Fibroblast of pulmonary artery (primary cell): Measurements from ENCODE around the gene RET.

ENCODE experiments used
- DNase-seq: peaks from one replicate; pipeline ENCODE4 v3.0.0-alpha.2; 2010; ENCODE audit warnings: low read depth
- H3K4me3 ChIP-seq: replicated peaks from 2 replicates; pipeline ENCODE4 v1.5.1; 2011; ENCODE audit warnings: low read depth, mild to moderate bottlenecking, control low read depth, low read length, moderate library complexity
- TF ChIP-seq, protein P1 (sequence below): IDR thresholded peaks from 2 replicates; pipeline ENCODE4 v1.5.1; 2011; ENCODE audit warnings: mild to moderate bottlenecking, control low read depth, low read length, inconsistent platforms; ENCODE audit errors: missing control alignments

Gene RET

DNA sequence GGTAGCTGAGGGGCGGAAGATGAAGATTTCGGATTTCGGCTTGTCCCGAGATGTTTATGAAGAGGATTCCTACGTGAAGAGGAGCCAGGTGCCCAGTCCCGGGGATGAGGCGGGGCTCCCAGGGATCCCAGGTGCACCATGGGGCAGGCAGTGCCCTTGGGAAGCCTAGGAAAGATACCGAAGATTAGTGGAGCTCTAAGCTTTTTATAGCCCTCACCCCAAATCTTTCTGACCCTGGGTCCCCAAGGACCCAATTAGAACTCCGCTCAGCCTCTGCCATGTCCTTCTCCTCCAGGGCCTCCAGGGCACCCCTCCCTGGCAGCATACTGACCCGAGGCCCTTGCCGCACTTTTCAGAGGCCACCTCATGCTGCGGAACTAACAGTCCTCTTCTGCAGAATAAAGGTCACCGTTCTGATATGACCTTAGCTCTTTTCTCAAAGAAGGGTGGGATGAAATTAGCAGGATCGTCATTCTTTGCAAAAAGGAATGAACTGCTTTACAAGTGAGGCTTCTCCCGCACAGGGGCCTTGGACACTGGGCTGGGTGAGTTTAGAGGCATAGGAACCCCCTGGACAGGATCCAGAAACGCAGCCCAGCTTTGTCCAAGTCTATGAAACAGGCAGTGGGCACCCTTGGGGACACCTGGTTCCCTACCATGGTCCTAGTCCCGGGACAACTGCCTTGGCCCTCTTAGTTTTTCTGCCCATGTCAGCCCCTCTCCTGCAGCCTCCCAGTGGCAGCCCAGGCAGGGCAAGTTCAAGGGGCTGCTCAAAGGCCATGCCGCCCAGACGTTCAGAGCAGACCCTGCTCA is 43.5 kb downstream of the RET start:
- no peak overlapping the region for H3K4me3 ChIP-seq
- no peak for DNase-seq
- TF ChIP-seq, protein P1, sequence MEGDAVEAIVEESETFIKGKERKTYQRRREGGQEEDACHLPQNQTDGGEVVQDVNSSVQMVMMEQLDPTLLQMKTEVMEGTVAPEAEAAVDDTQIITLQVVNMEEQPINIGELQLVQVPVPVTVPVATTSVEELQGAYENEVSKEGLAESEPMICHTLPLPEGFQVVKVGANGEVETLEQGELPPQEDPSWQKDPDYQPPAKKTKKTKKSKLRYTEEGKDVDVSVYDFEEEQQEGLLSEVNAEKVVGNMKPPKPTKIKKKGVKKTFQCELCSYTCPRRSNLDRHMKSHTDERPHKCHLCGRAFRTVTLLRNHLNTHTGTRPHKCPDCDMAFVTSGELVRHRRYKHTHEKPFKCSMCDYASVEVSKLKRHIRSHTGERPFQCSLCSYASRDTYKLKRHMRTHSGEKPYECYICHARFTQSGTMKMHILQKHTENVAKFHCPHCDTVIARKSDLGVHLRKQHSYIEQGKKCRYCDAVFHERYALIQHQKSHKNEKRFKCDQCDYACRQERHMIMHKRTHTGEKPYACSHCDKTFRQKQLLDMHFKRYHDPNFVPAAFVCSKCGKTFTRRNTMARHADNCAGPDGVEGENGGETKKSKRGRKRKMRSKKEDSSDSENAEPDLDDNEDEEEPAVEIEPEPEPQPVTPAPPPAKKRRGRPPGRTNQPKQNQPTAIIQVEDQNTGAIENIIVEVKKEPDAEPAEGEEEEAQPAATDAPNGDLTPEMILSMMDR = no peak

DNA sequence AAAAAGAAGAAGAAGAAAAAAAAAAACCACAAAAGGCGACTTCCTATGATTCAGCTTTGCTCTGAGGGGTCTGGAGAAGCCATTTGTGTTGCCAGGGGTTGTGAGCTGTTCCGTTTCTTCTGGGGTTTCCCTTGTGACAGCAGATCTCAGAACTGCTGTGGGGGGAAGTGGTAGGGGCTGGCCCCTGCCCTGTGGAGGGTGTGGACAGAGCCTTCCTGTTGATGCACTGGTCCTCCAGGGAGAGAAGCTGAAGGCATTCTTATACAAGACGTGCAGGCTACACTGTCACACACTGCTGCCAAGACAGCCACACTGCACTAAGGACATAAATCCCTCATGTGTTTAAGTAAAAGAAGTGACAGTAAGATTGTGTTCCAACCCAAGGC is 44.1 kb downstream of the RET start:
- TF ChIP-seq, protein P1 = no peak
- no peak overlapping the region for H3K4me3 ChIP-seq
- no peak for DNase-seq

DNA sequence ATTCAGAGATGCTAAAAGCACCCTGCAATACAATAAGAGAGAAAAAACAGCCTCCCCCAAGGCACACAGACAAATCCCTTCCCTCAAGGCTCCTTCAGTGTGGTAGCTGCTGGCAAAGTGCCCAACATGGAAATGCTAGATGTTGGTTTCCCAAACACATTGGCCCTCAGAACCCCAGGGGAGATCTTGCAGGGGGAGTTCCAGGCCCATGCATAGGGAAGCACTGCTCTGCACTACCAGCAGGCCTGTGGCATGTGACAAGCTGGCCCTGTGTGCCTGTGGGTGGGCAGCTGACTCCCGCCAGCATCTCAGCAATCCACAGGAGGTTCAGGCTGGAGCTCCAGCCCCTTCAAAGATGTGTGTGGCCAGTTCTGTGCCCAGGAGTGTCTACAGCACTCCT is 44.6 kb downstream of the RET start:
- DNase-seq = no peak
- no peak overlapping the region for H3K4me3 ChIP-seq
- TF ChIP-seq, protein P1 = no peak

DNA sequence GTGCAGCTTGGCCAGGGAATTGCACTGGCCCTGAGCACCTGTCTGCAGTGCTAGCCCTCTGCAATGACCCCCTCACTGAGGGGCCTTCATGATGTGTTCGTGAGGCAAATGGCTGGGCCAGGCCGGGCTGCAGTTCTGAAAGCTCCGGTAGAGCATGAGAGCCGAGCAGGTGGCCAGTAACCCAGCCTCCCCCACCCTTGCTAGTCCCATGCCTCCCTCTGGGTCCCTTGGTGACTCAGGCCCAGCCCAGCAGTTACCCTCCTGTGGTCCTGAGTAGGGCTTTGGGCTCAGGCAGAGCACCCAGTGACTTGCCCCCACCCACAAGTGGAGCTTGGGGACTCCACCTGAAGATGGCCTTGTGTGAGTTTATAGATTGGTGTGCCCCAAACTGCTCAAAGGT is 45.2 kb downstream of the RET start:
- TF ChIP-seq, protein P1 = no peak
- no peak overlapping the region for H3K4me3 ChIP-seq
- DNase-seq = no peak

DNA sequence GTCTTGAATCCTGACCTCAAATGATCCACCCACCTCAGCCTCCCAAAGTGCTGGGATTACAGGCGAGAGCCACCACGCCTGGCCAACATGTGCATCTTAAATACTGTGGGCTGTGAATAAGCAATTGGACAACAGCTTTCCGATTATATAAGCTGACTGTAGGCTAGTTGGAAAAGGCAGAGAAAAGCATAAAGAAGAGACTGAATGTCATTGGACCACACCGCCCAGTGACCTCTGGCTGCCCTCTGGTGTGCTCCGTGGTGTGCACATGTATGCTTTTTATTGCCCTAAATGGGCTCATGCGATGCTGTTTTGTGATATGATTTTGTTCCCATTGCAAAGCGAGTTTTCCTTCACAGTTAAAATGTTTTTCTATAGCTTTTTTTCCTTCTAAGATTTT is 46.0 kb downstream of the RET start:
- DNase-seq = no peak
- no peak overlapping the region for H3K4me3 ChIP-seq
- TF ChIP-seq, protein P1 = no peak

DNA sequence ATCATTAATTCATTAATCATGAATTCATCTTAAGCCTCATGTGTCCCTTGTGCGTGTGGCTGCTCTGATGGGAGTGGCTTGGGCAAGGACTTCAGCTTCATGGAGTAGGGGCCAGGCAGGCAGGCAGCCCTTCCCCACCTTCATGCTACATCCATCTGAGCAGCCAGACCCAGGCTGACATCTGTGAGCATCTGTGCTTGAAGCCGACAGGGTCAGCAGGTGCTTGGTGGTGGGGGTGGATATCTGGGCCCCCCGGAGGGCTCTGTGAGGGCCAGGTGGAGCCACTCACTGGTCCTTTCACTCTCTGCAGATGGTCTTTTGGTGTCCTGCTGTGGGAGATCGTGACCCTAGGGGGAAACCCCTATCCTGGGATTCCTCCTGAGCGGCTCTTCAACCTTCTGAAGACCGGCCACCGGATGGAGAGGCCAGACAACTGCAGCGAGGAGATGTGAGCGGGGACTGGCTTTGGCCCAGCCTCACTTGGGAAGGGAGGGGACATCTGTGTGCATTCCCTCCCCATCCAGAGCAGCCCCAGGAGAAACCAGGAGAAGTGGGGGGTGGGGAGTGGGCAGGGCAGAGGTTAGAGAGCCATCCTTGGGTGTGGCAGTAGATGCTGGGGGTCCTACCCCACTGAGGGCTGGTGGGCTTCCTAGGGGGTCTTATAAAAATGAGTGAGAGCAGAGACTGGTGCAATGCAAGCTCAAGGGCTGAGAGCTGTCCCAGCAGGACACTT is 46.7 kb downstream of the RET start:
- TF ChIP-seq, protein P1 = no peak
- H3K4me3 ChIP-seq = no peak overlapping the region
- DNase-seq = no peak
